IPS-20b (cell line): ENCODE data around the gene MBP.

Experiments
- H3K27ac ChIP-seq: one replicate; pipeline ENCODE4 v1.5.1; 2013; ENCODE audit warnings: low read length
- H3K27me3 ChIP-seq: 2 replicates; pipeline ENCODE4 v1.6.1; 2013; ENCODE audit warnings: mild to moderate bottlenecking, low read length, inconsistent platforms; ENCODE audit not compliant: insufficient read depth
- H3K36me3 ChIP-seq: 2 replicates; pipeline ENCODE4 v1.6.1; 2013; ENCODE audit warnings: low read depth, mild to moderate bottlenecking, inconsistent platforms, low read length, moderate library complexity; ENCODE audit not compliant: insufficient read depth
- H3K4me1 ChIP-seq: 2 replicates; pipeline ENCODE4 v1.6.1; 2013; ENCODE audit warnings: mild to moderate bottlenecking, control low read depth, inconsistent platforms, low read length, moderate library complexity; ENCODE audit not compliant: insufficient read depth
- H3K4me3 ChIP-seq: 2 replicates; pipeline ENCODE4 v1.5.1; 2013; ENCODE audit warnings: mild to moderate bottlenecking, low read length, inconsistent platforms
- H3K9ac ChIP-seq: 2 replicates; pipeline ENCODE4 v1.6.1; 2013; ENCODE audit warnings: low read depth, mild to moderate bottlenecking, inconsistent platforms, low read length, moderate library complexity
- H3K9me3 ChIP-seq: 2 replicates; pipeline ENCODE4 v1.6.1; 2013; ENCODE audit warnings: mild to moderate bottlenecking, low read depth, low read length, inconsistent platforms; ENCODE audit not compliant: insufficient read depth

Gene MBP

GRCh38 chr18:77118256-77119090 lies 14.1 kb downstream of the MBP start:
- Histone ChIP-seq H3K4me1 (peaks cover 12% of the 10 kb centered on the region; the same call in 1 of the 2 replicates), H3K9me3 (no peaks in the 10 kb centered on the region), H3K27ac (no peak overlapping the region), H3K27me3 (no peaks in the 10 kb centered on the region), H3K4me3 (no peak overlapping the region), H3K9ac (no peak overlapping the region), H3K36me3 (no peaks in the 10 kb centered on the region)

- Histone ChIP-seq H3K27ac (no peak overlapping the region), H3K4me3 (no peak overlapping the region), H3K4me1 (peaks cover 12% of the 10 kb centered on the region; the same call in 1 of the 2 replicates), H3K9me3 (no peaks in the 10 kb centered on the region), H3K27me3 (no peaks in the 10 kb centered on the region), H3K36me3 (no peaks in the 10 kb centered on the region), H3K9ac (no peak overlapping the region)
Observed at GRCh38 chr18:77116201-77117080, 16.1 kb downstream of the MBP start.

- Histone ChIP-seq H3K4me1 (peaks cover 12% of the 10 kb centered on the region; the same call in 1 of the 2 replicates), H3K4me3 (no peak overlapping the region), H3K9me3 (no peaks in the 10 kb centered on the region), H3K9ac (no peak overlapping the region), H3K36me3 (no peaks in the 10 kb centered on the region), H3K27ac (no peak overlapping the region), H3K27me3 (no peaks in the 10 kb centered on the region)
Observed at GRCh38 chr18:77115192-77115953, 17.2 kb downstream of the MBP start.

- peaks cover 12% of the 10 kb centered on the region; the same call in 1 of the 2 replicates for H3K4me1 ChIP-seq
- no peaks in the 10 kb centered on the region for H3K9me3 ChIP-seq
- H3K27me3 ChIP-seq = no peaks in the 10 kb centered on the region
- no peak overlapping the region for H3K4me3 ChIP-seq
- no peak overlapping the region for H3K9ac ChIP-seq
- H3K27ac ChIP-seq = no peak overlapping the region
- no peaks in the 10 kb centered on the region for H3K36me3 ChIP-seq
Observed at GRCh38 chr18:77114415-77115191, 18.0 kb downstream of the MBP start.

- Histone ChIP-seq H3K36me3 (no peaks in the 10 kb centered on the region), H3K4me1 (peaks cover 12% of the 10 kb centered on the region; the same call in 1 of the 2 replicates), H3K9me3 (no peaks in the 10 kb centered on the region), H3K4me3 (no peak overlapping the region), H3K9ac (no peak overlapping the region), H3K27me3 (no peaks in the 10 kb centered on the region), H3K27ac (no peak overlapping the region)
Observed at GRCh38 chr18:77114152-77114414, 18.5 kb downstream of the MBP start.

- no peaks in the 10 kb centered on the region for H3K9me3 ChIP-seq
- no peaks in the 10 kb centered on the region for H3K27me3 ChIP-seq
- peaks cover 12% of the 10 kb centered on the region; the same call in 1 of the 2 replicates for H3K4me1 ChIP-seq
- H3K36me3 ChIP-seq = no peaks in the 10 kb centered on the region
- H3K4me3 ChIP-seq = no peak overlapping the region
- no peak overlapping the region for H3K27ac ChIP-seq
- H3K9ac ChIP-seq = no peak overlapping the region
Observed at GRCh38 chr18:77113361-77114151, 19.0 kb downstream of the MBP start.

- Histone ChIP-seq H3K36me3 (no peaks in the 10 kb centered on the region), H3K9ac (no peak overlapping the region), H3K27me3 (no peaks in the 10 kb centered on the region), H3K27ac (no peak overlapping the region), H3K9me3 (no peaks in the 10 kb centered on the region), H3K4me3 (no peak overlapping the region), H3K4me1 (peaks cover 15% of the 10 kb centered on the region; the same call in 1 of the 2 replicates)
Observed at GRCh38 chr18:77112747-77113092, 19.9 kb downstream of the MBP start.

- H3K9me3 ChIP-seq = no peaks in the 10 kb centered on the region
- H3K4me3 ChIP-seq = no peak overlapping the region
- no peaks in the 10 kb centered on the region for H3K36me3 ChIP-seq
- H3K4me1 ChIP-seq = peaks cover 15% of the 10 kb centered on the region; the same call in 1 of the 2 replicates
- H3K27me3 ChIP-seq = no peaks in the 10 kb centered on the region
- no peak overlapping the region for H3K27ac ChIP-seq
- H3K9ac ChIP-seq = no peak overlapping the region
Observed at GRCh38 chr18:77111951-77112746, 20.4 kb downstream of the MBP start.

- no peak overlapping the region for H3K9ac ChIP-seq
- peaks cover 15% of the 10 kb centered on the region; the same call in 1 of the 2 replicates for H3K4me1 ChIP-seq
- H3K4me3 ChIP-seq = no peak overlapping the region
- no peaks in the 10 kb centered on the region for H3K9me3 ChIP-seq
- H3K27me3 ChIP-seq = no peaks in the 10 kb centered on the region
- H3K36me3 ChIP-seq = no peaks in the 10 kb centered on the region
- H3K27ac ChIP-seq = no peak overlapping the region
Observed at GRCh38 chr18:77111449-77111848, 21.1 kb downstream of the MBP start.

- no peak overlapping the region for H3K27ac ChIP-seq
- no peaks in the 10 kb centered on the region for H3K27me3 ChIP-seq
- no peak overlapping the region for H3K9ac ChIP-seq
- H3K4me3 ChIP-seq = no peak overlapping the region
- H3K9me3 ChIP-seq = no peaks in the 10 kb centered on the region
- H3K4me1 ChIP-seq = peaks cover 15% of the 10 kb centered on the region; the same call in 1 of the 2 replicates
- no peaks in the 10 kb centered on the region for H3K36me3 ChIP-seq
Observed at GRCh38 chr18:77110936-77111335, 21.6 kb downstream of the MBP start.
